ENCODE measurements around the gene ADGRG6. TPM values are rescaled to one million over a fixed set of nuclear protein-coding genes. Genes with fewer than 3 reads are reported as not detected.
A peak's percentile ranks its signal among the peaks of the same experiment; 100 is the strongest.

Gene ADGRG6
- total RNA-seq, 4 donors from 2014 or later: 22.3 to 56.5 (median 26.0) TPM

DNA sequence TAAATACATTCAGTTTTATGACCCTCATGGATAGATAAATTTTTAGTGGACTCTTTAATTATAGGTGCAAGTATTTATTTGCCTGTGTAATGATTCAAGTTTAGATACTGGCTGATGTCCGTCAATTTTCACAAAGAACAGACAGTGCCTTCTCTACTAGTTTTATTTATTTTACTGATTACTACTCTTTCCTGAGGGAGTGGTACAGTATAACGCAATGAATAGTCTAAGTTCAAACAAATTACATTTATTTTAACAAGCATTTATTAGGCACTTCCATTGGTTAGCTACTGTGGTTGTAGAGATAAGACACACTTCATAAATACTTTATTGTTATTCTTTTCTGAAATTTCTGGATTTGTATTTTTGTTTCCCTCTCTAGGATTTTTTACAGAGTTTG lies 74.3 kb downstream of the ADGRG6 start:
- Histone ChIP-seq H3K4me1 (peaks cover 0 to 39% (median 12%) of the 10 kb centered on the region in 3 donors), H3K4me3 (no peak overlapping the region), H3K27ac (no peak overlapping the region), H3K27me3 (no peaks in the 10 kb centered on the region), H3K9me3 (no peaks in the 10 kb centered on the region), H3K36me3 (peaks cover 0 to 4% (median 0%) of the 10 kb centered on the region in 3 donors)
- DNase-seq: no peak
- intact Hi-C loops (cut with DNase I): no loop called here
- TF ChIP-seq CTCF (IDR thresholded peaks at IDR 0.05): no peak
- no peak for TF ChIP-seq POLR2A (IDR thresholded peaks at IDR 0.05)
- 73 to 77% methylated on average over 2 of the region's 2 CpGs for WGBS, 2 donors

DNA sequence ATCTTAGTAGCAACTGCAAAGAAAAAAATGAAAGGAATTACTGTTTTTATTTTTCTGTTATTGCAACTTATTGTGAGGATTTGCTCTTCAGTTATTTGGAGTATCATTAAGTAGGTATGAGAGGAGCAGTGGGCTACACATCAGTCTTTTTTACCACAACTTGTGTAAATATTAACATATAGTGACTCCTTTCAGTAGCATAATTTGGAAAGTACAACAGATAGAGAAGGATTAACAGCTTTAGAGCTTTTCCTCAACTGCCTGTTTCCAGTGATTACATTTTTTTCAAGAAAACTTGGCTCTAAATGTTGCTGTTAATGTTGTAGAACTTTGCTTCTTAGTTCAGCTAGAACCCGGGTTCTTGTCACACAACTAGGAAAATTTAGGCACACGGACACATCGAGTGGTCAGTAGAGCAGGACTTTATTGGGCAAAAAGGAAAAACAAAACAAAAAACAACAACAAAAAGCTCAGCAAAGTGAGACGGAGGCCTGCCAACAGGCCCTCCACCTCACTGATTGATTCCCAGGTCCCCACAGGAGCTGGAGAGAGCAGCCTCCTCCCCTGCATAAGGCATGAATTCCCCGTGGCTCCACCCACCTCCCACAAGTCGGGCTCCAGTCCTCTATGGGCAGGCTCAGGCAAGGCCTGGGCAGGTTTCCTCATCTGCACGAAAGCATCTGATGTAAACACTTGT lies 75.1 kb downstream of the ADGRG6 start:
- peak overlapping the region in 3 of 4 donors; percentile 18 to 57 (median 30) for H3K27ac ChIP-seq
- no peak for TF ChIP-seq POLR2A (IDR thresholded peaks at IDR 0.05)
- H3K9me3 ChIP-seq: no peaks in the 10 kb centered on the region
- DNase-seq: no peak
- intact Hi-C loops (cut with DNase I): no loop called here
- H3K36me3 ChIP-seq: peaks cover 0 to 2% (median 0%) of the 10 kb centered on the region in 3 donors
- H3K4me1 ChIP-seq: peaks cover 0 to 39% (median 12%) of the 10 kb centered on the region in 3 donors
- H3K4me3 ChIP-seq: peak overlapping the region in 1 of 4 donors; percentile 5
- 37 to 45% methylated on average over 7 of the region's 7 CpGs for WGBS, 2 donors
- no peaks in the 10 kb centered on the region for H3K27me3 ChIP-seq

DNA sequence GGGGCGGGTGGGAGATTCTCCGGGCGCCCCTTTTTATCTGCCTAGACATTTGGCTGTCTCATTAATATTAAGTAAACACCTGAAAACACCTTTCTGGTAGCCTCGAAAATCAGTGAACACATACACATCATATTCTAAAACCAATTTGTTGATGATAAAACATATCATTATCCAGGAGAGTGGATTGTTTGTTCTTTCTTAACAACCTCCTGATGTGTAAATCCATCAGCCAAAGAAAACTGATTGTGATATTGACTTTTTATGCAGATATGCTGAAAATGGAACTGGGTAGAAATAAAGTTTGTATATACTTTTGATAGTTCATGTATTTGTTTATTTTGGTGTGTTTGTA lies 75.7 kb downstream of the ADGRG6 start:
- peak overlapping the region in 1 of 4 donors; percentile 5 for H3K4me3 ChIP-seq
- TF ChIP-seq CTCF (IDR thresholded peaks at IDR 0.05) (no peak), POLR2A (IDR thresholded peaks at IDR 0.05) (no peak)
- H3K27me3 ChIP-seq: no peaks in the 10 kb centered on the region
- H3K36me3 ChIP-seq: peaks cover 0 to 4% (median 0%) of the 10 kb centered on the region in 3 donors
- no peak for DNase-seq
- no peaks in the 10 kb centered on the region for H3K9me3 ChIP-seq
- 39 to 40% methylated on average over 4 of the region's 4 CpGs for WGBS, 2 donors
- H3K4me1 ChIP-seq: peaks cover 0 to 39% (median 12%) of the 10 kb centered on the region in 3 donors
- peak overlapping the region in 3 of 4 donors; percentile 7 to 57 (median 18) for H3K27ac ChIP-seq
- intact Hi-C loops (cut with DNase I): no loop called here

DNA sequence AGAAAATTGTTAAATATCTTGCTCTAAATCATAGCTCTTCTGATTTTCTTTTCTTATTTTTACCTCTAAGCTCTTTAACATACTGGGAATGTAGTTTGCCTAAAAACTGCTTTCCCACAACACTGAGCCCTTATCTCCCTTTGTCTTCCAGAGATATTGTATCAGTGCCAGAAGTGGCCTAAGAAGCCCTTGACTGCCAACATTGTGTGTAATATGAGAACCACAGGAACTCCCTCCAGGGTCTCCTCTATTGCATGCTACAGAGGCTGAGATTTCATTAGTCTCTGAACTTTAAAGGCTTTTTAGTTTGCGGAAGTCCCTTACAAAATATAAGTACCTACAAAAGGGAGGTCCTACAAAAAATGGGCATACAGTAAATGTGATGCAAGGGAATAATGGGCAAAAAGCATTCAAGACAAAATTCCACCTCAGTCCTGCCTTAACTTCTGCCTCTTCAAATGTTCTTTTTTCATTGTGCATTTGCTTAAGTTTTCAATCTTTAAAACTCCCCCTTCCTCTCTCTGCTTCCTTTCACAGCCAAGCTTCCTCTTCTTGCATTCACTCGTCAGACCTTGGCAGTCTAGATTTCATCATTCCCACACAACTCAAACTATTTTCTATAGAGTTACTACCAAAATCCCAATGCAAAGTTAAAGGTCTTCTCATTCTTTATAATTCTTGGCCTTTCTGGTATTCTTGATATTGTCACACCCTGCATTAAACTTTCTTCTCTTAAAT lies 76.5 kb downstream of the ADGRG6 start:
- no peak for DNase-seq
- no peak overlapping the region for H3K4me3 ChIP-seq
- H3K27me3 ChIP-seq: no peaks in the 10 kb centered on the region
- H3K27ac ChIP-seq: peak overlapping the region in 1 of 4 donors; percentile 57
- no peaks in the 10 kb centered on the region for H3K9me3 ChIP-seq
- intact Hi-C loops (cut with DNase I): no loop called here
- WGBS, 2 donors: 26 to 43% methylated on average over 2 of the region's 2 CpGs
- H3K36me3 ChIP-seq: peaks cover 0 to 4% (median 0%) of the 10 kb centered on the region in 3 donors
- TF ChIP-seq POLR2A (IDR thresholded peaks at IDR 0.05) (no peak), CTCF (IDR thresholded peaks at IDR 0.05) (no peak)
- peaks cover 0 to 39% (median 12%) of the 10 kb centered on the region in 3 donors for H3K4me1 ChIP-seq

GRCh38 chr6:142380626-142381025 lies 78.8 kb downstream of the ADGRG6 start:
- peaks cover 0 to 4% (median 0%) of the 10 kb centered on the region in 3 donors for H3K36me3 ChIP-seq
- no peaks in the 10 kb centered on the region for H3K9me3 ChIP-seq
- no peaks in the 10 kb centered on the region for H3K27me3 ChIP-seq
- no peak overlapping the region for H3K27ac ChIP-seq
- WGBS, 2 donors: 74 to 82% methylated on average over 4 of the region's 4 CpGs
- peaks cover 0 to 31% (median 12%) of the 10 kb centered on the region in 3 donors for H3K4me1 ChIP-seq
- DNase-seq: no peak
- intact Hi-C loops (cut with DNase I): loop anchor here (10.0 kb wide), 1 partner anchor 226 kb away; no protein-coding TSS in a partner anchor
- no peak for TF ChIP-seq POLR2A (IDR thresholded peaks at IDR 0.05)
- TF ChIP-seq CTCF (IDR thresholded peaks at IDR 0.05): no peak
- no peak overlapping the region for H3K4me3 ChIP-seq

Data from esophagus squamous epithelium (tissue), 5 donors.